Measurements from ENCODE around the gene PFKFB4.

Gene PFKFB4

DNA sequence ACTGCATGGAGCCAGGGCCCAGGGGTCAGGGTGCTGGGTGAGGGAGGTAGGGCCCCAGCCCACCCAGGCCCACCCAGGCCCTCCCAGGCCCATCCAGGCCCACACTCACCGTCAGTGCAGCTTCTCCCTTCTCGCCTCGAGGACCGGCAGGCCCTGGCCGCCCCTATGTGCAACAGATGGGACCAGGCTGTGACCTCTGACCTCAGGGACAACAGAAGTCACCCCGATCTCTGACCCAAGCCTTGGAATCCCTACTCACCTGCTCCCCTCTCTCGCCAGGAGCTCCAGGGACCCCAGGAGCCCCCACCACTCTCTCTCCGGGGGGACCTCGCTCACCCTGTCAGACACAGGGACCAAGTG, 9.8 kb upstream of the PFKFB4 start:
- no peak overlapping the region for H3K4me2 ChIP-seq (ENCODE audit: low read length)
- H3K79me2 ChIP-seq (ENCODE audit: control insufficient read depth, low read length) = no peaks in the 10 kb centered on the region
- H3K9me3 ChIP-seq (ENCODE audit: control insufficient read depth, insufficient read depth, low read length) = no peaks in the 10 kb centered on the region
- H3K9me2 ChIP-seq (replicated peaks; ENCODE audit: control insufficient read depth, low read length) = no peaks in the 10 kb centered on the region
- TF ChIP-seq CTCF (IDR thresholded peaks at IDR 0.05; ENCODE audit: low read depth, low read length, poor library complexity, severe bottlenecking) (no peak), EZH2phosphoT487 (IDR thresholded peaks at IDR 0.05; ENCODE audit: borderline replicate concordance, low read length) (no peak)
- H4K20me1 ChIP-seq (ENCODE audit: control insufficient read depth, insufficient read depth, low read depth, low read length) = no peaks in the 10 kb centered on the region
- H3K4me1 ChIP-seq (ENCODE audit: control insufficient read depth, low read length) = no peaks in the 10 kb centered on the region
- H3K4me3 ChIP-seq (ENCODE audit: low read length) = no peak overlapping the region
- no peaks in the 10 kb centered on the region for H3F3A ChIP-seq (ENCODE audit: control insufficient read depth, insufficient read depth)
- H3K27ac ChIP-seq (ENCODE audit: low read depth, low read length) = no peak overlapping the region
- no peaks in the 10 kb centered on the region for H3K36me3 ChIP-seq (ENCODE audit: control insufficient read depth, low read length)
- H3K27me3 ChIP-seq (ENCODE audit: control insufficient read depth, low read length) = no peaks in the 10 kb centered on the region

- no peaks in the 10 kb centered on the region for H4K20me1 ChIP-seq (ENCODE audit: control insufficient read depth, insufficient read depth, low read depth, low read length)
- no peaks in the 10 kb centered on the region for H3K79me2 ChIP-seq (ENCODE audit: control insufficient read depth, low read length)
- no peaks in the 10 kb centered on the region for H3F3A ChIP-seq (ENCODE audit: control insufficient read depth, insufficient read depth)
- 0 out of 2 replicates have a peak, but pooled peaks cover 2% of the 10 kb centered on the region for H3K27me3 ChIP-seq (ENCODE audit: control insufficient read depth, low read length)
- peaks cover 5% of the 10 kb centered on the region for H3K4me1 ChIP-seq (ENCODE audit: control insufficient read depth, low read length)
- H3K4me3 ChIP-seq (ENCODE audit: low read length) = no peak overlapping the region
- H3K36me3 ChIP-seq (ENCODE audit: control insufficient read depth, low read length) = no peaks in the 10 kb centered on the region
- no peak for TF ChIP-seq EZH2phosphoT487 (IDR thresholded peaks at IDR 0.05; ENCODE audit: borderline replicate concordance, low read length)
- no peak for TF ChIP-seq CTCF (IDR thresholded peaks at IDR 0.05; ENCODE audit: low read depth, low read length, poor library complexity, severe bottlenecking)
- H3K4me2 ChIP-seq (ENCODE audit: low read length) = no peak overlapping the region
- no peak overlapping the region for H3K27ac ChIP-seq (ENCODE audit: low read depth, low read length)
- H3K9me3 ChIP-seq (ENCODE audit: control insufficient read depth, insufficient read depth, low read length) = no peaks in the 10 kb centered on the region
- no peaks in the 10 kb centered on the region for H3K9me2 ChIP-seq (replicated peaks; ENCODE audit: control insufficient read depth, low read length)
Measured at GRCh38 chr3:48565591-48566400, 9.2 kb upstream of the PFKFB4 start.

GRCh38 chr3:48565186-48565585, 8.6 kb upstream of the PFKFB4 start:
- TF ChIP-seq CTCF (IDR thresholded peaks at IDR 0.05; ENCODE audit: low read depth, low read length, poor library complexity, severe bottlenecking) (no peak), EZH2phosphoT487 (IDR thresholded peaks at IDR 0.05; ENCODE audit: borderline replicate concordance, low read length) (no peak)
- no peak overlapping the region for H3K4me3 ChIP-seq (ENCODE audit: low read length)
- H3K9me3 ChIP-seq (ENCODE audit: control insufficient read depth, insufficient read depth, low read length) = no peaks in the 10 kb centered on the region
- H3K4me2 ChIP-seq (ENCODE audit: low read length) = no peak overlapping the region
- no peaks in the 10 kb centered on the region for H3K9me2 ChIP-seq (replicated peaks; ENCODE audit: control insufficient read depth, low read length)
- H3K27ac ChIP-seq (ENCODE audit: low read depth, low read length) = no peak overlapping the region
- H4K20me1 ChIP-seq (ENCODE audit: control insufficient read depth, insufficient read depth, low read depth, low read length) = no peaks in the 10 kb centered on the region
- H3K4me1 ChIP-seq (ENCODE audit: control insufficient read depth, low read length) = peaks cover 11% of the 10 kb centered on the region
- 0 out of 2 replicates have a peak, but pooled peaks cover 2% of the 10 kb centered on the region for H3K27me3 ChIP-seq (ENCODE audit: control insufficient read depth, low read length)
- no peaks in the 10 kb centered on the region for H3K79me2 ChIP-seq (ENCODE audit: control insufficient read depth, low read length)
- H3K36me3 ChIP-seq (ENCODE audit: control insufficient read depth, low read length) = no peaks in the 10 kb centered on the region
- no peaks in the 10 kb centered on the region for H3F3A ChIP-seq (ENCODE audit: control insufficient read depth, insufficient read depth)
